T-cell (primary cell): Measurements from ENCODE around the gene SPSB2. TPM values are rescaled to one million over a fixed set of nuclear protein-coding genes. Genes with fewer than 3 reads are reported as not detected.

Experiments used
- ATAC-seq, 4 experiments: fragments of 200-7000 bp in 3 of 4; fragments of 150-1000 bp in 1 of 4; cut with Tn5 transposase; replicated peaks in 1 of 4; 1 replicate in 3 of 4; 2 replicates in 1 of 4; pipeline ENCODE4 v1.10.0; 2021; ENCODE audit warnings: moderate library complexity in 3 of 4, mild to moderate bottlenecking in 2 of 4, moderate number of reproducible peaks in 1 of 4
- CTCF ChIA-PET, 2 donors: fragments of 300-600 bp; sonication (Branson Sonifier 250); formaldehyde crosslinking; loops; one replicate each; lab custom pipeline; 2022; ENCODE audit warnings: antibody characterized with exemption in 2 of 2; lab: Charles Lee
- POLR2A ChIA-PET, 2 donors: fragments of 300-600 bp; sonication (Branson Sonifier 250); formaldehyde crosslinking; loops; one replicate each; lab custom pipeline; 2022; ENCODE audit warnings: antibody characterized with exemption in 2 of 2; lab: Charles Lee
- DNase-seq, 35 experiments: peaks; one replicate each; pipeline versions ENCODE4 v3.0.0 to v3.0.0-alpha.2; 2013 to 2023
- H3K27ac ChIP-seq: one replicate; pipeline ENCODE4 v1.5.1; 2013; ENCODE audit warnings: low read length
- H3K27me3 ChIP-seq, 2 experiments: replicated peaks in 1 of 2; 1 replicate in 1 of 2; 2 replicates in 1 of 2; pipeline versions ENCODE4 v1.6.1 to v1.7.0; 2013; ENCODE audit warnings: low read length in 1 of 2, mixed read lengths in 1 of 2; ENCODE audit not compliant: control insufficient read depth in 2 of 2, insufficient read depth in 2 of 2; ENCODE audit errors: extremely low read depth in 1 of 2
- H3K36me3 ChIP-seq, 2 donors: 1 replicate in 1 of 2; 2 replicates in 1 of 2; pipeline versions ENCODE4 v1.6.1 to v1.7.0; 2013; ENCODE audit warnings: low read length in 1 of 2; ENCODE audit not compliant: control insufficient read depth in 2 of 2, insufficient read depth in 1 of 2; ENCODE audit errors: extremely low read depth in 1 of 2
- H3K4me1 ChIP-seq, 2 experiments: 1 replicate in 1 of 2; 2 replicates in 1 of 2; pipeline versions ENCODE4 v1.6.1 to v1.7.0; 2013; ENCODE audit warnings: low read length in 2 of 2, mixed read lengths in 1 of 2; ENCODE audit not compliant: insufficient read depth in 2 of 2, control insufficient read depth in 1 of 2; ENCODE audit errors: extremely low read depth in 1 of 2
- H3K4me3 ChIP-seq, 2 donors: 1 replicate in 1 of 2; 2 replicates in 1 of 2; pipeline versions ENCODE4 v1.5.1 to v1.7.0; 2013; ENCODE audit warnings: mild to moderate bottlenecking in 2 of 2, low read length in 1 of 2, moderate library complexity in 1 of 2; ENCODE audit not compliant: control insufficient read depth in 1 of 2; ENCODE audit errors: extremely low read depth in 1 of 2
- H3K9me3 ChIP-seq: 2 replicates; pipeline ENCODE4 v1.7.0; 2013
- H3K27ac Mint-ChIP-seq, 2 donors: one replicate each; pipeline ENCODE4 v1.8.0; 2020 to 2021; ENCODE audit warnings: mild to moderate bottlenecking in 2 of 2, mixed read lengths in 2 of 2
- H3K27me3 Mint-ChIP-seq, 2 donors: one replicate each; pipeline ENCODE4 v1.8.0; 2021 to 2022; ENCODE audit warnings: mixed read lengths in 2 of 2
- H3K36me3 Mint-ChIP-seq: one replicate; pipeline ENCODE4 v1.8.0; 2021; ENCODE audit warnings: mixed read lengths
- H3K4me1 Mint-ChIP-seq, 3 donors: one replicate each; pipeline ENCODE4 v1.8.0; 2020 to 2022; ENCODE audit warnings: mixed read lengths in 3 of 3, mild to moderate bottlenecking in 1 of 3
- H3K4me3 Mint-ChIP-seq, 3 donors: one replicate each; pipeline ENCODE4 v1.8.0; 2020 to 2022; ENCODE audit warnings: mild to moderate bottlenecking in 3 of 3, mixed read lengths in 3 of 3, moderate library complexity in 3 of 3
- H3K9me3 Mint-ChIP-seq, 3 donors: one replicate each; pipeline ENCODE4 v1.8.0; 2020 to 2022; ENCODE audit warnings: mixed read lengths in 3 of 3
- WGBS: methylation state at CpG from one replicate; pipeline ENCODE4 v1.1.5; 2013; ENCODE audit warnings: missing lambda C conversion rate; ENCODE audit not compliant: insufficient coverage; 5-methylcytosine and 5-hydroxymethylcytosine counted together
- total RNA-seq, 35 experiments: library from RNA in 6 of 35; stranded (reverse) in 6 of 35; fragments of 120-200 nt in 1 of 35; gene quantifications; one replicate each; pipeline versions ENCODE4 v1.2.1 to v1.2.4 and lab custom pipeline; 2013 to 2026

The SPSB2 gene
- total RNA-seq, 5 donors from 2014 or later (not counting 1 experiment from before 2014, with no cell fraction given): 6.2 to 25.9 (median 21.8) TPM

- H3K27me3 Mint-ChIP-seq: peaks cover 16 to 56% of the 10 kb centered on the region in 2 donors
- WGBS: 78% methylated on average over 22 of the region's 37 CpGs
- H3K9me3 ChIP-seq: no peaks in the 10 kb centered on the region
- no peaks in the 10 kb centered on the region for H3K9me3 Mint-ChIP-seq
- CTCF ChIA-PET: interaction anchor here (0.9 to 3.2 kb wide), 6 partner anchors 10 to 72 kb away, joined by 3 to 26 read pairs (median 5); partner anchors contain the start of genes MLF2 (in 1 of the 2) and USP5 (in 1 of the 2)
- POLR2A ChIA-PET: interaction anchor here in 1 of 2 donors (1.5 kb wide), 1 partner anchor 71 kb away, joined by 3 read pairs; the partner anchor contains the start of gene MLF2
- H3K36me3 ChIP-seq: peaks cover 0 to 3% of the 10 kb centered on the region in 2 donors
- DNase-seq (peak in 1 of 35 experiments; percentile 16), ATAC-seq (no peak)
- peak overlapping the region in 1 of 2 donors; percentile 43 for H3K27ac Mint-ChIP-seq
- no peak overlapping the region for H3K4me3 Mint-ChIP-seq
- H3K4me1 ChIP-seq: peaks cover 3 to 45% of the 10 kb centered on the region in 2 experiments
- peaks cover 0 to 79% of the 10 kb centered on the region in 2 experiments for H3K27me3 ChIP-seq
- H3K4me3 ChIP-seq: no peak overlapping the region
- H3K4me1 Mint-ChIP-seq: peaks cover 24 to 49% (median 32%) of the 10 kb centered on the region in 3 donors
- H3K27ac ChIP-seq: no peak overlapping the region
- H3K36me3 Mint-ChIP-seq: peaks cover 4% of the 10 kb centered on the region
Observed at GRCh38 chr12:6824085-6824775, 48.9 kb downstream of the SPSB2 start.

- CTCF ChIA-PET: interaction anchor here (0.5 to 3.2 kb wide), 10 partner anchors 13 to 858 kb away, joined by 3 to 26 read pairs (median 3); partner anchors contain the start of genes CD4 (in 1 of the 2) and MLF2 (in 1 of the 2)
- peaks cover 0 to 5% of the 10 kb centered on the region in 2 donors for H3K36me3 ChIP-seq
- H3K4me3 ChIP-seq: no peak overlapping the region
- no peaks in the 10 kb centered on the region for H3K9me3 Mint-ChIP-seq
- WGBS: 63% methylated on average over 7 of the region's 12 CpGs
- peaks cover 3 to 40% of the 10 kb centered on the region in 2 experiments for H3K4me1 ChIP-seq
- peak overlapping the region in 1 of 3 donors; percentile 74 for H3K4me3 Mint-ChIP-seq
- no peak overlapping the region for H3K27ac ChIP-seq
- peaks cover 0 to 73% of the 10 kb centered on the region in 2 experiments for H3K27me3 ChIP-seq
- DNase-seq (peak in 1 of 35 experiments; percentile 19), ATAC-seq (no peak)
- peaks cover 4% of the 10 kb centered on the region for H3K36me3 Mint-ChIP-seq
- no peaks in the 10 kb centered on the region for H3K9me3 ChIP-seq
- H3K4me1 Mint-ChIP-seq: peaks cover 21 to 45% (median 28%) of the 10 kb centered on the region in 3 donors
- POLR2A ChIA-PET: interaction anchor here in 1 of 2 donors (1.5 kb wide), 1 partner anchor 71 kb away, joined by 3 read pairs; the partner anchor contains the start of gene MLF2
- peaks cover 16 to 51% of the 10 kb centered on the region in 2 donors for H3K27me3 Mint-ChIP-seq
- H3K27ac Mint-ChIP-seq: no peak overlapping the region
Observed at GRCh38 chr12:6823182-6824084, 49.7 kb downstream of the SPSB2 start.

GRCh38 chr12:6822426-6823135 is 50.5 kb downstream of the SPSB2 start:
- no peaks in the 10 kb centered on the region for H3K9me3 Mint-ChIP-seq
- Histone ChIP-seq H3K27ac (no peak overlapping the region), H3K36me3 (peaks cover 0 to 12% of the 10 kb centered on the region in 2 donors), H3K9me3 (no peaks in the 10 kb centered on the region), H3K27me3 (peaks cover 0 to 67% of the 10 kb centered on the region in 2 experiments), H3K4me1 (peaks cover 3 to 33% of the 10 kb centered on the region in 2 experiments), H3K4me3 (no peak overlapping the region)
- peaks cover 19 to 41% (median 24%) of the 10 kb centered on the region in 3 donors for H3K4me1 Mint-ChIP-seq
- WGBS: 91% methylated on average over 3 of the region's 7 CpGs
- CTCF ChIA-PET: interaction anchor here in 1 of 2 donors (0.5 to 0.6 kb wide), 3 partner anchors 12 to 159 kb away, joined by 3 to 4 read pairs (median 3); no protein-coding TSS in a partner anchor
- ATAC-seq (no peak), DNase-seq (no peak)
- peak overlapping the region in 1 of 3 donors; percentile 74 for H3K4me3 Mint-ChIP-seq
- POLR2A ChIA-PET: no interaction called here
- no peak overlapping the region for H3K27ac Mint-ChIP-seq
- H3K36me3 Mint-ChIP-seq: peaks cover 8% of the 10 kb centered on the region
- H3K27me3 Mint-ChIP-seq: peaks cover 12 to 48% of the 10 kb centered on the region in 2 donors

GRCh38 chr12:6821591-6822425 is 51.3 kb downstream of the SPSB2 start, which contains the start of gene GPR162:
TSS of gene GPR162 (plus strand) at chr12:6821821. CDS start at chr12:6823899, 2,078 bp downstream.
- Histone ChIP-seq H3K4me1 (peaks cover 3 to 26% of the 10 kb centered on the region in 2 experiments), H3K9me3 (no peaks in the 10 kb centered on the region), H3K4me3 (no peak within 1 kb of the TSS), H3K27ac (no peak within 1 kb of the TSS), H3K27me3 (peaks cover 0 to 59% of the 10 kb centered on the region in 2 experiments), H3K36me3 (peaks cover 0 to 20% of the 10 kb centered on the region in 2 donors)
- peaks cover 15 to 36% (median 19%) of the 10 kb centered on the region in 3 donors for H3K4me1 Mint-ChIP-seq
- H3K4me3 Mint-ChIP-seq: peak within 1 kb of the TSS; percentile 48 to 74 (median 65)
- WGBS: 0% methylated on average over 6 of the region's 28 CpGs
- peaks cover 9% of the 10 kb centered on the region for H3K36me3 Mint-ChIP-seq
- peaks cover 8 to 40% of the 10 kb centered on the region in 2 donors for H3K27me3 Mint-ChIP-seq
- no peaks in the 10 kb centered on the region for H3K9me3 Mint-ChIP-seq
- ChIA-PET CTCF (interaction anchor here (0.7 kb wide), 3 partner anchors 13 to 194 kb away, joined by 3 to 4 read pairs (median 3); no protein-coding TSS in a partner anchor), POLR2A (interaction anchor here in 1 of 2 donors (0.5 to 0.7 kb wide), 4 partner anchors 17 to 164 kb away, joined by 3 to 7 read pairs (median 4); no protein-coding TSS in a partner anchor)
- H3K27ac Mint-ChIP-seq: peak within 1 kb of the TSS; percentile 54 to 64
- ATAC-seq: peak; percentile 12 to 25 (median 20)
- DNase-seq: no peak
